NCI-H128 (cell line): ENCODE results near the gene RNF38.
"Not testable (repeated sequence)": the region's sequence is repeated elsewhere in the genome, so short reads cannot be mapped to it uniquely, and the experiment has no call there.

ENCODE experiments used
- DNase-seq: peaks from one replicate; lab custom pipeline; 2025; ENCODE audit not compliant: unreplicated experiment; lab: John Stamatoyannopoulos, UW

Gene RNF38

DNA sequence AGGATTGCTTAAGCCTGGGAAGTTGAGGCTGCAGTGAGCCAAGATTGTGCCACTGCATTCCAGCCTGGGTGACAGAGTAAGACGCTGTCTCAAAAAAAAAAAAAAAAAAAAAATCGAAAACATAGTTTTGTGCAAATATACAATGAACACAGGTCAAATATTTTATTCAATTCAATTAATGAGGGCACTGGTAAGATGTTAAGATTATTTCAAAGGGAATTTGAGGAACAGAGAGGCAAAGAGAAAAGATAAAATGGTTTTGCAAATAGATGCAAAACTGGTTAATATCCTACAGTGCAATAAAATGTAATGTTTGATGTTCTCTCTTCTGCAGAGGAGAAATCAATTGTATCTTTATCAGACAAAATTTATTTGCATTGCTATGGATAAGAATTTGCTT lies 102.3 kb downstream of the RNF38 start:
- no peak for DNase-seq

DNA sequence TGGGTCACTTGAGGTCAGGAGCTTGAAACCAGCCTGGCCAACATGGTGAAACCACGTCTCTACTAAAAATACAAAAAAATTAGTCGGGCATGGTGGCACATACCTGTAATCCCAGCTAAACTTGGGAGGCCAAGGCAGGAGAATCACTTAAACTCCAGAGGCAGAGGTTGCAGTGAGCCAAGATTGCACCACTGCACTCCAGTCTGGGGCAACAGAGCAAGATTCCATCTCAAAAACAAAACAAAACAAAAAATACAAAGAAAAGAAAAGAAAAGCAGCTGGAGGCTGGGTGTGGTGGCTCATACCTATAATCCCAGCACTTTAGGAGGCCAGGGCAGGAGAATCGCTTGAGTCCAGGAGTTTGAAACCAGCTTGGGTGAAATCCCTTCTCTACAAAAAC lies 105.1 kb downstream of the RNF38 start:
- DNase-seq, result not testable (repeated sequence)

DNA sequence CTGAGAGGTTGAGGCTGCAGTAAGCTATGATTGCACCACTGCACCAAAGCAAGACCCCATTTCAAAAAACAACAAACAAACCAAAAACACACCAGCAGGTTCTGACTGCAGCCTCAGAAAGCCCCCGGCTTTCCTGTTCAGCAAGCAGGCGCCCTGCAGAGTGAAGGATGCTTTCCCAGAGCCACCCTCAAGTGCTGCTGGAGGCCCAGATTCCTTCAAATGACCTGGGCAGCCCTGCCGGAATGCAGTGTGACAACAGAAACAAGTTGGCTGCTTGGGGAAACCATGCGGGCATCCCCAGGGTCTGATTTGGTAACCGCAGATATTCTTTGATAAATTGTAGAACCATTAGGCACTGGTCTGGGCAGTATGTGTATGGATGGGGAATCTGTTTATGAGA lies 106.2 kb downstream of the RNF38 start:
- DNase-seq, result no peak

- no peak for DNase-seq
Measured at GRCh38 chr9:36293171-36293570, 106.9 kb downstream of the RNF38 start.

DNA sequence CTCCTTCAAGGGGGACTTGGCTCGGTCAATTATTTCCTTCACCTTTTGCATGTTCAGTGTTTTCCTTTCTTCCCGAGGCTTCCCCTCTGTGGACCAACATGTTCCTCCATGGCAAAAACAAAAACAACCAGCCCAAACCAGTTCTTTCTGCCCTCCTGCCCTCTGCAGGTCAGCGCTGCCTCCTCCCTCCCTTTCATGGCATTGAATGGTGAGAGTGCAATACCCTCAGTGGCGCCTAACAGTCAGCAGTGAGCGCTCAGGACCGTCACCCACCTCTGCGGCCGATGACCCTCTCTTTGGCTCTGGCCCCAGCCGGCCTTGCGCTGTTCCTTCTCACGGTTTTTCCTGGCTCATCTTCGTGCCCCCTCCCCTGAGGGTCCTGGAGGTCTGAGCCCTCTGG lies 107.4 kb downstream of the RNF38 start:
- DNase-seq, result no peak

DNA sequence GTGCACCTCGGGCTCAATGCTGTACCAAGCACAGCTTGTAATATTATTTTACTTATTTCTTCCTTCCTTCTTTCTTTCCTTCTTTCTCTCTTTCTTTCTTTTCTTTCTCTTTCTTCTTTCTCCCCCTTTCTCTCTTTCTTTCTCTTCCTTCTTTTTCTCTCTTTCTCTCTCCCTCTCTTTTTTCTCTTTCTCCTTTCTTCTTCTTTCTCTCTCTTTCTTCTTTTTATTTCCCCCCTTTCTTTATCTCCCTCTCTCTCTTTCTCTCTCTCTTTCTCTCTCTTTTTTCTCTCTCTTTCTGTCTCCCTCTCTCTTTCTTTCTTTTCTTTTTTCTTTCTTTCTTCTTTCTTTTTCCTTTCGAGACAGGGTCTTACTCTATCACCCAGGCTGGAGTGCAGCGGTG lies 109.1 kb downstream of the RNF38 start:
- DNase-seq, result no peak

GRCh38 chr9:36289836-36290435 lies 110.1 kb downstream of the RNF38 start:
- no peak for DNase-seq

GRCh38 chr9:36288070-36288469 lies 112.0 kb downstream of the RNF38 start:
- DNase-seq, result no peak
